Lung microvascular endothelial cell (primary cell): Measurements from ENCODE around the gene E4F1. TPM values are rescaled to one million over a fixed set of nuclear protein-coding genes. Genes with fewer than 3 reads are reported as not detected.
"Not testable (repeated sequence)": the region's sequence is repeated elsewhere in the genome, so short reads cannot be mapped to it uniquely, and the experiment has no call there.

Experiments
- DNase-seq, 2 donors: peaks; one replicate each; pipeline versions ENCODE4 v3.0.0 to v3.0.0-alpha.2; 2010; ENCODE audit warnings: low read depth in 2 of 2
- total RNA-seq: library from RNA; depleted of rRNA; stranded (reverse); fragments of >200 nt; gene quantifications from 2 replicates; pipeline ENCODE4 v1.2.1, GENCODE V29; 2014

The E4F1 gene
- total RNA-seq, 1 donor from 2014 or later, result 20.8 TPM

DNA sequence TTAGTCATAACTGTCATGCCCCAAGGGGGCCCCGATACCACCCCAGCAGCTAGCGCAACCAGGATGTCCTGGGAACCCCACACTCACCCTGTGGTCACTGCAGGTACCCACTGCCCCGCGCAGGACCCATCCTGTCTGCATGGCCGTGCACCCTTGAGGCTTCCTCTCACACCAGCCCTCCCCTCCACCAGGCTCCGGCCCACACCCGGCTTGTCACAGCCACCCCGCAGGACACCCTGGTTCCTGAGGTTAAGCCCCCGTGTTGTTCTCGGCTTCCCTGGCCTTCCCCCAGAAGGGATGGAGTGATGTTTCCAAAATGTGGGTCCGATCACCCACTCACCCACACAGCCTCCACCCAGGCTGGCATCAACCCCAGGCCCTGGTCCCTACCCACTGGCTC is 20.4 kb downstream of the E4F1 start:
- DNase-seq, result no peak

DNA sequence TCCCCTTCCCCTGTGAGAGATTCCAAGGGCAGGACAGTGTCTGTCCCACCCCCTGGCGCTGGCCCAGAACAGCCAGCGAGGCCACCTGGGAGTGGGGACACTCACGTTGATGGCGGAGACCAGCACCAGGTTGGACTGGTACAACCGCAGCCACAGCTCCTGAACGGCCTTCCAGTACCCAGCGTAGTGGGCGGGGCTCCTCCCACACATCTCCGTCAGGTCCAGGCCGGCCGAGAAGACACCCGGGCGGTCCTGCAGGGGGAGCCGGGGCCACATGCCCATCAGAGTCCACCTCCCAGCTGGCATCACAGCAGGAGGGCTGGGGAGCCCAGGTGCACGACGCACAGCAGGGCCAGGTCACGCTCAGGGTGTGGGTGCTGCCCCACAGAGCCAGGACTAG is 20.9 kb downstream of the E4F1 start:
- no peak for DNase-seq

DNA sequence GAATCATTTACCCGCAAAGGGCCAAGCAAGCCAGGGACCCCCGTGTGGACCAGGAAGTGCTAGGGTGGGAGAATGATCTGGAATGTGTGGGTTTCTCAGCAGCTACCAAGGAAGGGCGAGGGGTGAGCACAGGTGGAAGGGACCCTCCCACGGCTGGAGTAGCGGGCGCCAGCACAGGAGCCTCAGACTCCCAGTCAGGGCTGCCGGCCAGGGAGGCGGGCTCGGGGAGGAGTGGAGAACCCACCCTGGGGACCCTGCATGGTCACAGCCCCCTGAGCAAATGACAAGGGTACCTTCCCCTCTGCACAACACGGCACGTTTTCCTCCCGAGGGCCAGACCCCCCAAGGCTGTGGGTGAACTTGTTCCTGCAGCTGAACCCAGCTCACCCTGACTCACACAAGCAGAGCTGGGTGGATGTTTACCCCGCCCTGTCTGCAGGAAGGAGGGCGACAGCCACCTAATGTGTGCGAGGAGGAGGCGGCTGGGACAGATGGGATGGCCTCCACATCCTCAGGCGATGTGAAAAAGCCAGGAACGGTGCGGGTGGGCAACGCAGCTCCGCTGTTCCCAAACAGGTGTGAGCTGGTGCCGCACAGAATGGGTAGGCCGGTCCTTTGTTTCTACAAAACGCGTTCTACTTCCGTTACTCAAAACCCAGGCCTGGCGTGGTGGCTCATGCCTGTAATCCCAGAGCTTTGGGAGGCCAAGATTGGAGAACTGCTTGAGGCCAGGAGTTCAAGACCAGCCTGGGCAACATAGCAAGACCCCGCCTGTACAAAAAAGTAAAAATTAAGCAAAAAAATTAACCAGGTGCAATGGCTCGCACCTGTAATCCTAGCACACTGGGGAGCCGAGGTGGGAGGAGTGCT is 21.8 kb downstream of the E4F1 start:
- no peak for DNase-seq

DNA sequence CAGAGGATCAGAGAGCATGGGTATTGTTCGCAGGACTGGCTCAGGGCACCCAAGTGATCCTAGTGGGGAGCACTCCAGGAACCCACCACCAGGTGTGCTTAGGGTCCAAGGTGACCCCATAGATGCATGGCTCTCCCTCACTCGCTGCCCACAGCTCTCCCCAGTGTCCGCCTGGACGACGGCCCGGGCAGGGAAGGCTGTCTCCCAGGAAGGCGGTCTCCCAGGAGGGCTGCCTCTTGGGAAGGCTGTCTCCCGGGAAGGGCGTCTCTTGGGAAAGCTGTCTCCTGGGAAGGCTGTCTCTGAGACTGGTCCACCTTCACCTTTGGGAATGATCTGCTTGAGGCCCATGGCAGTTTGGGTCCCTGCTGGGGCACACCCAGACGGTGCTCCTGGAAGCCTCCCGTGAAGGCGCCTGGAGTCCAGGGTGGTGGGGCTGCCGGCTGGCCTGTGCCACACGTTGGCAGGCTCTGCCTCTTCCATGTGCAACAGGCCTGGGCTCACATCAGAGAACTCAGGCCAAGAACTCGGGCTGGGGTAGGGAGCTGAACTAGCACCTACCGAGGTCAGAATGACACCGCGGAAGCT is 23.0 kb downstream of the E4F1 start:
- DNase-seq, result no peak

DNA sequence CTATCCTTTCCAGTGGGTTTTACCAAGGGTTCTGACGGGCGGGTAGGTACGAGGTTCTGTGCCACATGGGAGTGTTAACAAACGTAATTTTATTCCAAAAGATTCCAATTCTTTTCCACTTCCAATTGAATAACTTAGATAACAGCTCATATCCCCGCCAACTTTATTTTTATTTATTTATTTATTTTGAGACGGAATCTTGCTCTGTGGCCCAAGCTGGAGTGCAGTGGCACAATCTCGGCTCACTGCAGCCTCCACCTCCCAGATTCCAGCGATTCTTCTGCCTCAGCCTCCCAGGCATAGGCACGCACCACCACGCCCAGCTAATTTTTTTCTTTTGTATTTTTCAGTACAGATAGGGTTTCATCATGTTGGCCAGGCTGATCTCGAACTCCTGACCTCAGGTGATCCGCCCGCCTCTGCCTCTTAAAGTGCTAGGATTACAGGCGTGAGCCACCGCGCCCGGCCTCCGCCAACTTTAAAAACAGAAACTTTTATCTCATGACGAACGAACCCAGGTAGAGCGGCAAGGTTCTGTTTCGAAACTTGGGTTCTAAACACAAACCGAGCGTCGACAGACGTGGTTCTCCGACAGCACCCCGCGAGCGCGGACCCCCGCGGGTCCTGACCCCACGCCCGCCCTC is 27.4 kb downstream of the E4F1 start:
- DNase-seq, result peak; percentile 28 to 48

DNA sequence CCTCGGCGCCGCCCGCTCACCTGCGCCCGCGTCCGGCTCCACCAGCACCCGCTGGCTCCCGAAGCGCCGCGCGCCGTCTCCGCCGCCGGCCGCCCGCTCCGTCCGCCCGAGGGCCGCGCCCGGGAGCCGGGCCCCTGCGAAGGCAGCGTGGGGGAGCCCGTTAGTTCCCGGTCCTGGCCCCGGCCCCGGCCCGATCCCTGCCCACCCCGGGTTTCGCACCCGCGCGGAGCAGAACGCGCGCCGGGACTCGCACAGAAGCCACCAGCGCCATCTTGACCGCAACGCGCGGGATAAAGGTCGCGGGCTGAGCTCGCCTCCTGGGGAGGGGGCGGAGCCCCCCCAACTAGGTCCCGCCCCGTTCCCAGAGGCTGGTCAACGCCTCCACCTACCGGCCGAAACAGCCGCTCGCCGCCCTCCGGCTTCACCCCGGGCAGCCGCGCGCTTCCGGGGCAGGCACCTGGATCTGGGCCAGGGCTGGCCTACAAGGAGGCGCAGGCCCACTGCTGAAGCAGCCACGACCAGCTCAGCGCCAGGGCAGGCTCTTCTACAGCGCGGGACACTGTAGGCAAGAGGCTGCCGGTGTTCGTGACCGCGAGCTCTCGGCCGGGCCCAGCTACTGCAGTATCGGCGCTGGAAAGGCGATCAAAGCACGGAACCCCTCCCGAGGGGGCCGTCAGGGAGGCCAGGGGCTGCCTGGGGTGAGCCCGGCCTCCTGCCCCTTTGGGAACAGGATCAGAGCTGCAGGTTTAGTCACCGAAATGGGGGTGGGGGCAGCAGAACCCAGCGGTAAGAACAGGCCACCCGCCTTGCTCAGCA is 28.1 kb downstream of the E4F1 start, which contains the start of gene ECI1:
TSS of gene ECI1 (minus strand) at position 292 of the 816 bp plus-strand sequence. CDS start at position 271, 21 bp downstream.
- peak; percentile 90 to 94 for DNase-seq

DNA sequence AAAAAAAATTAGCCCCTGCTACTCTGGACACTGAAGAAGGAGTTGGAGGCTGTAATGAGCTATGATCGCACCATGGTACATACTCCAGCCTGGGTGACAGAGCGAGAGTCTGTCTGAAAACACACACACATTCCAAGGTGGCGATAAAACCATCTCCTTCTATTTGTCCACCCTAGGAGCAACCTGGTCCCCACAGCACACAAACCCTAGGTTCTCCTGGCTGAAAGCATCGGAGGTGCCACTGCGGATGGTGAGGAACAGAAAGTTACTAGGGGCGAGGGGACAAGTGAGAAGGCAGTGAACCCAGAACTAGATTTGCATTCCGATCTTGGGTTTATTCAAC is 29.4 kb downstream of the E4F1 start:
- DNase-seq, result no peak

DNA sequence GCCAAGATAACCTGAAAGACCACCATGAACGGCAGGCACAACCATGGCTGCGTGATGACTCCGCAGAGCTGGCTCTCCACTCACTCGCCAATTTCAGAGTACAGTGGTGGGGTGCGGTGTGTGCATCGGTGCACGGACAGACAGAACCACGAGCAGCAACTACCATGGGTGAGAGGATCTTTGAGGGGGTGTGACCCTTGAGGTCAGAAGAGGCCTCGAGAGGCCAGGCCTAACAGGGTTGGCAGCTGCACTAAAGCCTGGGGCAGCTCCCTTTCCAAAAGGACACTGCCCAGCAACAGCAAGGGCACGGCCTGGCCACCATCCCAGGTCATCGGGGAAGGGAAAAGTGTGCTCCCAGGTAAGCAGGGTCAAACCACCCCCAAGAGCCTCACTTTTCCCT is 29.9 kb downstream of the E4F1 start:
- no peak for DNase-seq

DNA sequence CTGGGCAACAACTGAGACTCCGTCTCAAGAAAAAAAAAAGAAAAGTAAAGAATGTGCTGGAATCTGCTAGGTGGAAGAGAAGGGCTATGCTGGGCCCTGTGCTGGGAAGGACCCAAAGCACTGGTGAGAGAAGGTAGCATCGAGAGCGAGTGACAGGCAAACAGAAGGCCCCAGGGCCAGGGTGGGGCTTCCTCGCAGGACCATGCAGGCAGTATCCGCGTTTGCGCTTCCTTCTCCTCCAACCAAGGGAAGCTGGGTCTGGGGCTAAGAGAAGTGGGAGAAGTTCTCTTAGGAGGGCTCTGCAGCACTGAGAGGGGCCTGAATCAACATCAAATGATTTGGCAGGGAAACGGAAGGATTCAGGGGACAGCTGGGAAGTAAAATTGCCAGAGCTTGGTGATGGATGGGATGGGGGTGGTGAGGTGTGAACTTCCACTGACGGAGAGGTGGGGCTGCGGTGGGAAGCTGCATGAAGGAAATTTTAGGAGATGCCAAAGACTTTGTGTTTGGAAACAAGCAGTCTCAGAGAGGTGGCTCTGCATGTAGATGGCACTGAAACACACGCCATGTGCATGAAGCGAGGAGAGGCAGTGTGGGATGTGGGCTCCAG is 33.2 kb downstream of the E4F1 start:
- DNase-seq, result no peak

DNA sequence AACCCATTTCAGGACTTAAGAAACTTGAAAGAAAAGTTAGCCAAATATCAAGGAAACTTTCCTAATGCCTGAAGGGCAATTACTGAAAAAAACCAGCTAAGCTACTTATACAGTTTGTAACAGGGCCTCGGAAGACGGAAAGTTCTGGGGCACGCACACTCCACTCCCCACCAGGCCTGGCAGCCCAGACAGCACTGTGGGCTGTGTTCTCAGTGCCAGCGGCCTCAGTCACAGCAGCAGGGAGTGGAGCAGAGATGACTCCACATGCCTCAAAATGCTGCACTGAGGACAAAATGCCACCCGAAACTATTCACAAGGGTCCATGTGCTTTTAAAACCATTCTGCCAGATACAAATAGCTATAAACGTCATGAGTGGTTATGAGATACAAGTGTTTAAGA is 34.3 kb downstream of the E4F1 start:
- no peak for DNase-seq

DNA sequence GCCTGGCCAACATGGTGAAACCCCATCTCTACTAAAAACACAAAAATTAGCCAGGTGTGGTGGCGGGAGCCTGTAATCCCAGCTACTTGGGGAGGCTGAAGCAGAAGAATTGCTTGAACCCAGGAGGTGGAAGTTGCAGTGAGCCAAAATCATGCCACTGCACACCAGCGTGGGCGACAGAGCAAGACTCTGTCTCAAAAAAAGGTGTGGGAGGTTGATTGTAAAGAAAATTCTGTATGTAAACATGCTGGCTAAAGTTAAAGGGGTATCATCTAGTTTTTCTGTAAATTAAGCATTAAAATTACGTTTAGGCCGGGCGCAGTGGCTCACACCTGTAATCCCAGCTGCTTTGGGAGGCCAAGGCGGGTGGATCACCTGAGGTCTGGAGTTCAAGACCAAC is 35.1 kb downstream of the E4F1 start:
- DNase-seq, result not testable (repeated sequence)

DNA sequence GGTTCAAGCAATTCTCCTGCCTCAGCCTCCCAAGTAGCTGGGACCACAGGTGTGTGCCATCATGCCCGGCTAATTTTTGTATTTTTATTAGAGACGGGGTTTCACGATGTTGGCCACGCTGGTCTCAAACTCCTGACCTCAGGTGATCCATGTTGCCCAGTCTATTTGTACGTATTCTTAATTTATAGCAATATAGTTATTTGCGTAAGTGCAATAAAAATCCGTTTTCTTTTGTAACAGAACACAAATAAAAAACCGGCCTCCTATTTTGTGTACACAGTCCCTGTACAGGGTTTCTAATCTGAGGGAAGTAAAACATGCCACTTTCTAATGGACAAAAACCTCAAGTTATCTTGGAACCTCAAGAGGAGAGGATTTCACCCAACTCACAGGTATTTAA is 36.9 kb downstream of the E4F1 start:
- DNase-seq, result no peak

DNA sequence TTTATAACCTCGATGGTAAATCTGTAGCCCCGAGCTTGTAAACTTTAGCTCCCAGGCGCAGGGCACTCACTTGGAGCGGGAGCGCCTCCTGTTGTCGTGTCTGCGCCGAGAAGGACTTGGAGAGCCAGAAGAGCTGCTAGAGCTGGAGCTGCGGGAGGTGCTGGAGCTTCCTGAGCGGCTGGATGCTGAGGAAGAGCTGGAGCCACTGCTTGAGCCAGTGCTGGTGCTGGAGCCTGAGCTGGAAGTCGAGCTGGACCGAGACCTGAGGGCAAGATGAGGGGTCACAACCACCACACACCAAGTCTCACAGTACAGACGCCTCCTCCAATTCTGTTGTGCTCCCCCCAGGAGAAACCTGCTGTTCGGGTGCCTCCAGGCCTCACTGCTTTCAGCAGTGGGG is 39.6 kb downstream of the E4F1 start:
- DNase-seq, result not testable (repeated sequence)

DNA sequence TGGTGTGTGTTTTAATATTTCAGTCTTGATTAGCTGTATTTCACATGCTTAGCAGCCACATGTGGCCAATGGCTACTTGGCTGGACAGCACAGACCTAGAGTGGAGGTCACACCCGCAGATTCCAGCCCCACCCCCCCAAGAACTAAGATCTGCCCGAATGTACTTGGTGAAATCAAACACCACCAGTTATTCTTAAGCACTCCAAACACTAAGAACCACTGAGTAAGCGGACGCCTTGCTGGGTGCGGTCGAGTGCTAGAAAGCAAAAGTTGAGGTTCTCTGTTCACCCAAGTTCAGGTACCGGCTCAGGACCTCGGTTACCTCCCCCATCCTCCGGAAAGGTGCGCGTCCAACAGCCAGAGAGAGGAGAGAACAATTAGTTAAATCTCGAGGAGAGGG is 43.5 kb downstream of the E4F1 start:
- DNase-seq, result peak in 1 of 2 donors; percentile 30

DNA sequence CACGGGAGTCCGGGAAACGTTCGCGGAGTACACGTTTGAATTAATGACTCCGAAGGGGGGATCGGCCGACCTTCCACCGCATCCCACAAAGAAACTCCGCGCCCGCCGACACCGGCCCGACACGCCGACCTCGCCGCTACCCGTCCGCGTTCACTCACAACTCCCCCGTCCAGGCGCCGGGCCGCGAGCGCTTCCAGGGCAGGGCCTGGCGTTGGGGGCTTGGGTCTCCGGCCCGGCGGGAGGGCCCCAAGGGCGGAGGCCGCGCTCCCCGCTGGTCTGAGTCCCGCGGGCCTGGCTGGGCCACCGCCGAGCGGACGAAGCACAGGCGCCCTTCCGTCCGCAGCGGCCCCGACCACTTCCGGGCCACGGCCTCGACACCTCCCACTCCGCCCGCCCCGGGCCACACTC is 44.1 kb downstream of the E4F1 start:
- not testable (repeated sequence) for DNase-seq

DNA sequence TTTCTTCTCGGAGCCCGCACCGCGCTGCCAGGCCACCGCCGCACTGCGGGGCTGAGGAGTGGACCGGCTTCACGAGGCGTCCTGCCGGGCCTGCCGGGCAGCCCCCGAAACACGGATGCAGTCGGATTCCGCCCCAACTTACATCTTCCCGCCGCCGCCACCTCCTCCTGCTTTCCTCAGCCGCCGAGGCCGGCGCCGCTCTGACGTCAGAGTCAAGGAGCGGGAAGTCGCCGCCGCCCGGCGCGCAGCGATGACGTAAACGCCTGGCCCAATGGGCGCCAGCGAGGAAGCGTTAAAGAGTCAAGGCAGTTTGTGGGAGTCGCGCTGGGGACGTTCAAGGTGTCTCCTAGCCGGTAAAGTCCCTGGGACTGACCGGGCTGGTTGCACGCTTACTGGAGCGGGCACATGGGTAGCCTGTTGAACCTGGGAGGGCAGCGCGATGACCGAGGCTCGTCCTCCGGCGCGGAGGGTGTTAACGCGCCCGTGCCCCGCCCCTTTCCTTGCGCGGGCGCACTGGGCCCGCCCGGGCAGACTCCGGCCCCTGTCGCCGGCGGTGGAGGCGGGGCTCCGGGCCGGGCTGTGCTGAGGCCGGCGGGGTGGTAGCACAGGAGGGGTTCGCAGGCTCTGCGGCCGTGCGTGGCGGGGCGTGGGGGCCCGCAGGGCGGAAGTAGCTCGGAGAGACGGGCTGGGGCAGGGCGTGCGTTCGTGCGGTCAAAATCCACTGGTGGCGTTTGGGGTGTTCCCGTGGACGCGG is 44.7 kb downstream of the E4F1 start, which contains the start of gene RNPS1:
TSS of gene RNPS1 (minus strand) at position 214 of the 754 bp plus-strand sequence. CDS start 3,483 bp downstream, outside the sequence.
- peak; percentile 97 for DNase-seq

DNA sequence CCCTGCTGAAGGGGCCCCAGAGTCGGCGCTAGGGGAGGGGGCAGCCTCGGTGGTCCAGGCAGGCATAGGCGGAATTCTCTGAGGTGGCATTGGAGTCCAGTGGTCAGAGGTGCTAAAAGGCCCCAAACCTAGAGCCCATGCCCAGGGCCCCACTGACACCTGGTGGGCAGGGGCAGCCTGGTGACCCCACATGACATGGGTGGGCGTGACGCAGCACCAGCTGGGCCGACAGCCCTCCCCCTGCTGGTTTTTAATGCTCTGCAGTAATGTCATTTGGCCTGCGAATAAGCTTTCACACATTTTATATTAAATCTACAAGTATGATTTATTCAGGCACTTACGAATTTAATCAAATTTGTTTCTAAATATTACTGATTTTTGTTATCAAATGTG is 46.7 kb downstream of the E4F1 start:
- DNase-seq, result no peak

DNA sequence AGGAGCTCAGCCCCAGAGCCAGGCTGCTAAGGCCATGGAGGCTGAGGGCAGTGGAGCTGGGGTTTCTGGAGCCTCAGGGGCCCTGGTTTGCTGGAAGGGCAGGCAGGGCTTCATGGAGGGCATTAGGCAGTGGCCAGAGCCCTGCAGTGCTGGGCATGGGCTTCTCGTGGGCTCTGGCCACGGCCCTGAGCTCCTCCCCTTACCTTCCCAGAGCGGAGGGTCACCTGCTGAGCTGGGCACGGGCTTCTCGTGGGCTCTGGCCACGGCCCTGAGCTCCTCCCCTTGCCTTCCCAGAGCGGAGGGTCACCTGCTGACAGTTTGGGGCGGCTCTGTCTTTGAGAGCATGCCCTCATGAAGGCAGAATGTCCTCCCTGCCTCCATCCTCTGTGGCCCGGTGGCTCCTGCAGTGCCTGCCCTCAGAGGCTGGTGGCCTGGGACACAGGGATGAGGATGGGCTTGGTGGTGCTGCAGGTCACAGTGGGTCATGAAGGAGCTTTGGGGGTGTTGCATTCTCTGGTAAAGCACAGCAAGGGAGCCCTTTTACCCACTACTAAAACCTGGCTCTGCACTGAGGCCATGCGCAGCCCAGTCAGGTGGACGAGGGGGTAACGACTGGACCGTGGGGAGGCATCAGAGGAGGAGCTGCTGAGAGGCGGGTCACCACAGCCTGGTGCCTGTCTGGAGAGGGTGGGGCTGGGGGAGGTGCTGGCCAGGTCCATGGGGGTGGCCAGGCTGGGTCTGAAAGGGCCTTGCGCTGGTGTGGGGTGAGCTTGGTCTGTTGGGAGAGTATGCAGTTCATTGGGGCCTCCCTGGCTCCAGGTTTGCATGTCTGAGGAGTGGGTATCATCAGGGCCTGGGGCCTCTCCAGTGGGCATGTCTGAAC is 47.4 kb downstream of the E4F1 start:
- no peak for DNase-seq

DNA sequence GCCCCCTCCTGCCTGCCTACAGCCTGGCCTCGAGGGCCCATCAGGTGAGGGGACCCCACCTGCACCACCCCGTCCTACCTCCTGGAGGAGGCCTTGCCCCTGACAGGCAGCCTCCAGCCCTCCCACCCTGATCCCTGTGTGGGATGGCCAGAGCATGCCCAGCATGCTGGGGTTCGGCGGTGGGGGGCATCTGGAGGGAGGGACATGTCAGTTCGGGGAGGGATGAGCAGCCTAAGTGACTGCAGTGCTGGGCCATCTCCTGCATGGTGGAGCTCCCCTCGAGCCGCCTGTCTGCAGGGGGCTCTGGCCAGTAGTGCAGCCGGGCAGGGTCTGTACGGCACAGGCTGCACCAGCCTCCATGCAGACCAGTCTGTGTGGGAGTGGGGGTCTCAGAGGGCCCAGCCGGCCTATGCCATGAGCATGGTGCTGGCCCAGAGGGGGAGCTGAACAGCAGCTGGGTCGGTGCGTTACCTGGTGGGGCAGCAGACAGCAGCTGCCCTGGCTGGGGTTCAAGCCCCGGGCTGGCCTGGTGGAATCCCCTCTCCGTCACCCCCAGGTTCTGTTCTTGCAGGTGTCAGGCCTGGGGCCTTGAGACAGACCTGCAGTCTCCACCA is 48.6 kb downstream of the E4F1 start:
- DNase-seq, result no peak
